Measurements from ENCODE around the gene RFC4. TPM values are rescaled to one million over a fixed set of nuclear protein-coding genes. Genes with fewer than 3 reads are reported as not detected.

RFC4 gene
- total and polyA plus RNA-seq, 2 of the 8 experiments (the other 6 are each of a cell fraction or from before 2014, with no cell fraction given): 21.8 to 86.9 TPM

DNA sequence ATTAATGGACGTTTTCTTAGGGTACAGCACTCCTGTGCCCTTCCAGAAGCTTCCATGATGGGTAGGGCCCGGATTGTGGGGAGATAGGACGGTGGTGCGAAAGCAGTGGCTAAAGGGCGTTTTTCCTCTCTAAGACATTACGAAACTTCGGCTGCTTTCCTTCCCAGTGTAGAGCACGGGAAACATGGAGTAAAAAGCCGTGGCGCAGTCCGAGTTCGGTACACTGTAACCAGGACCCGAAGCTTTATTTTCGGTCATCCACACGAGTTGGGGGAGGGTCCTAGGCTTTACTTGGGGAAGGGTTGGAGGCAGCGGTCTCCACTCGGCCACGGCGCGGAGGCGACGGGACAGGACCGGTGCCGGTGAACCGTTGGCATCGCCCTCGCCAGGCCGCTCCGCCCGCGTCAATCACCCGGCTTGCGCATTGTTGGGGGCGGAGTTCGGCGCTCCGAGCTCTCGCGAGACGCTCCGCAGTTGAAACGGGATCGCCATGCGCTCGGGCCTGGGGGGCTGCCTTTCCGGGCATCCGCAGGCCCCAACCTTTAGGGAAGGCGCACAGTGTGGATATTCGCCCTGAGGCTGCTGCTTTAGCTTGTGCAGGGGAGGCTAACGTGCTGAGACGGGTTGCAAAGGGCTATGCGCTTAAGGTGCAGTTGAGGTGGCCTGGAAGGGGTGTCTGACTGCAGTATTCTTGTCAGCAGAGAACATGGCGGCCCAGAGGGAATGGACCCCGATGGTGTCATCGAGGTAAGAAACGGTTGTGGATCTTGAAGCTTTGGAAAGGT is 22.4 kb downstream of the RFC4 start (continued):
- TF ChIP-seq BACH1 (IDR thresholded peaks at IDR 0.05; ENCODE audit: low read length) (no peak), CBX5 (IDR thresholded peaks at IDR 0.05; ENCODE audit: low read depth, low read length) (no peak), SP1 (IDR thresholded peaks at IDR 0.05; ENCODE audit: low read depth, low read length) (no peak), EGR1 (IDR thresholded peaks at IDR 0.05; ENCODE audit: borderline replicate concordance, low read depth, low read length) (no peak), GTF2F1 (IDR thresholded peaks at IDR 0.05; ENCODE audit: borderline replicate concordance, low read depth, low read length) (no peak), CTBP2 (IDR thresholded peaks at IDR 0.05; ENCODE audit: borderline replicate concordance, insufficient read depth, insufficient read length, low read length) (no peak), SAP30 (IDR thresholded peaks at IDR 0.05; ENCODE audit: insufficient read depth, insufficient replicate concordance, low read length) (peak; percentile 50), BCL11A (IDR thresholded peaks at IDR 0.05; ENCODE audit: low read depth in 2 of 2, low read length in 2 of 2) (no peak), ATF2 (IDR thresholded peaks at IDR 0.05; ENCODE audit: low read length) (peak; percentile 54; the same call in 1 of the 2 replicates)
- TF ChIP-seq, protein P1, sequence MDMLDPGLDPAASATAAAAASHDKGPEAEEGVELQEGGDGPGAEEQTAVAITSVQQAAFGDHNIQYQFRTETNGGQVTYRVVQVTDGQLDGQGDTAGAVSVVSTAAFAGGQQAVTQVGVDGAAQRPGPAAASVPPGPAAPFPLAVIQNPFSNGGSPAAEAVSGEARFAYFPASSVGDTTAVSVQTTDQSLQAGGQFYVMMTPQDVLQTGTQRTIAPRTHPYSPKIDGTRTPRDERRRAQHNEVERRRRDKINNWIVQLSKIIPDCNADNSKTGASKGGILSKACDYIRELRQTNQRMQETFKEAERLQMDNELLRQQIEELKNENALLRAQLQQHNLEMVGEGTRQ (IDR thresholded peaks at IDR 0.05; ENCODE audit: low read length): no peak

All from H1 (cell line).